Iris pigment epithelial cell (primary cell): ENCODE data around the gene HRH3.

ENCODE experiments used
- DNase-seq: peaks from one replicate; pipeline ENCODE4 v3.0.0-alpha.2; 2011; ENCODE audit warnings: low read depth

Gene HRH3

DNA sequence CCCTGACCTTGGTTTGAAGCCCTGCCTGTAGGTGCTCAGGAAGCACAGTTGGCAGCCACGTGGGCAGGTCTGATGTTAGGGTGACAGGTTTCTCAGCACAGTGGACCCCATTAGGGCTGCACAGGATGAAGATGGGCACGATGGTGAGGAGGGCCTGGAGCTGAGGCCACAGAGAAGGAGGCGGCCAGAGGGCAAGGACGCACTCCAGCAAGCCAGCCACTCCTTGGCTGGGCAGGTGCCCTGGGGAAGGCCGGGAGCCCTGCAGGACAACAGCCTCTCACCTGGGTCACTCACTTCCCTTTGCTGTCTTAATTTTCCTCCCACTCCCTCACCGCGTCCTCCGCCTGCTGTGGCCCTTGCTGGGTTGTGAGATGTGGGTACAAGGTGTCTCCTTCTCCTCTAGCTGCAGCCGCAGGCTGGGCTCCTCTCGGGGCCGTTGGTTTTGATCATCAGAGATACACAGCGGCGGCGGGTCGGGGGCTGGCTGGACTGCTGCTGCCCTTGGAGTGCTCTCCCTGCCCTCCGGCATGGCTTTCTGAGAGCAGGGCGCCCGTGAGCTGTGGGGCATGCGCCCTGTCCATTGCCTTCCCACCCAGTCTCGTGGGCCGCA, 23.9 kb upstream of the HRH3 start:
- no peak for DNase-seq

DNA sequence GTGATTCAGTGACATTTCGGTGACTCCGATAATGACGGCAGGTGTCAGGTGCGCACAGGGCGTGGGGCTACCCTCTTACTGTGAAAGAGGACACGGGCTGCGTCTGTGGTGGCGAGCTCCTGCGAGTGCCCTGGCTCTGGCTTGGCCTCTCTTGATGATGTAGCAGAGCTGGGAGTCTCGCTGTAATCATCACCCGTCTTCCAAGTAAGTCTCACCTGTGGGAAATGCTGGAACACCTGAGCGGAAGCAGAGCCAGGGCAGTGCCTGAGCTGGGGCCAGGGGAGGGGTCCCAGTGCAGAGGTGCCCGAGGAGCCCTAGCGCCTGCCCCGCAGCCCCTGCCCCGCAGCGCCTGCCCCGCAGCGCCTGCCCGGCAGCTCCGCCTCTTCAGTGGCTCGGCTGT, 23.0 kb upstream of the HRH3 start:
- DNase-seq, result no peak

DNA sequence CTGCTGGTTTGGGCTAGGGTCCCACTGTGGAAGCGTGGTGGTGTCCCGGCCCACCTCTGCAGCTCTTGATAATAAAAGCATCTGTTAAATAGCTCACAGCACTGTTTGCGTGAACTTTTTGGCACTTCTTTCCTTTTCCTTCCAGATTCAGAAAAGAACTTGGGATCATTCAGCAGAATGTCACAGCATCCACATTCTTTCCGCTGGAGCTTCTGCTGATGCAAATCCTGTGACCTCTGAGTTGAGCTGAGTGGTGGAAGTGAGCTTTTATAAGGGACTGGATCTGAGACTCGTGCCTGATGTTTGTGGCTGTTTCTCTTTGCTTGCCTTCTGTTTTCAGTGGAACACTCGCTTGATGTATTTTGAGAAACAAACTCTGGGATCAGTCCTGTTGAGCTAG, 22.1 kb upstream of the HRH3 start:
- no peak for DNase-seq

DNA sequence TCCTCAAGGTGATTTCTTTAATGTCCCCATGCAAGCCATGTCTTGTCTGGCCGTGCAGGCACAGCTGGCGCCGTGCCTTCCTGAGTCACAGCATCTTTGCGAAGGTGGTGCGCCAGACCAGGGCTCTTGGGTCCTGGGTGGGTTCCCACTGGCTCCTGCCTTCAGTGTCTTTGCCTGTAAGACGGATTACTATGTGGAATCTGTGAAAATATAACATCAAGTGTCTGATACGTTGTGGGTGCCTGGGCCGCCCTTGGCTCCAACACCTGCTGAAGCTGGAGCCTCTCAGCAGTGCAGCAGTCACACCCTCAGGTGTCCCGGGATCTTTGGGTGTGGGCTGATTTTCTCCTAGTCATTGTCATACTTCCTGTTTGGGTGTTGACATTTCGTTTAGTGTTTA, 21.4 kb upstream of the HRH3 start:
- no peak for DNase-seq

DNA sequence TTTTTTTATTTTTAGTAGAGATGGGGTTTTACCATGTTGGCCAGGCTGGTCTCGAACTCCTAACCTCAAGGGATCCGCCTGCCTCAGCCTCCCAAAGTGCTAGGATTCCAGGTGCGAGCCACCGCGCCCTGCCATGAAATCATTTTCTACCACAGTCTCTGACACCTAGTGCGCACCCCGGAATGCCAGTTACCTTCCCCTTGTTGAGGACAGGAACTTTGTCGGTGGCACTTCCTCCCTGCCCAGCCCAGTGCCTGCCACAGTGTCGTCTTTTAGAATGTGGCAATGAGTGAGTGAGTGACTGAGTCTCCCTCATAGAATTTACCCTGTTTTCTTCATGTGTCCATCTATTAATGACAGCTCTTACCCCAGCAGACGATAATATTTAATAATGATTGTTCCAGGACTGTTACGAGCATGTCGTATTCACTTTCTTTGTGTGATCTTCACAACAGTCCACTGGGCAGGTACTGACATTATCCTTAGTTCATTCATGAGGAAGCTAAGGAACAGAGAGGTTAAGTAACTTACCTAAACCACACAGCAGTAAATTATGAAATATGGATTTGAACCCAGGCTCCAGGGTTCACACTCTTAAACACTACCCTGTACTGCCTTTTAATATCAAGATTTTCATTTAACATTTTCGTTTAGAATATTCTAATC, 20.1 kb upstream of the HRH3 start:
- DNase-seq, result no peak

DNA sequence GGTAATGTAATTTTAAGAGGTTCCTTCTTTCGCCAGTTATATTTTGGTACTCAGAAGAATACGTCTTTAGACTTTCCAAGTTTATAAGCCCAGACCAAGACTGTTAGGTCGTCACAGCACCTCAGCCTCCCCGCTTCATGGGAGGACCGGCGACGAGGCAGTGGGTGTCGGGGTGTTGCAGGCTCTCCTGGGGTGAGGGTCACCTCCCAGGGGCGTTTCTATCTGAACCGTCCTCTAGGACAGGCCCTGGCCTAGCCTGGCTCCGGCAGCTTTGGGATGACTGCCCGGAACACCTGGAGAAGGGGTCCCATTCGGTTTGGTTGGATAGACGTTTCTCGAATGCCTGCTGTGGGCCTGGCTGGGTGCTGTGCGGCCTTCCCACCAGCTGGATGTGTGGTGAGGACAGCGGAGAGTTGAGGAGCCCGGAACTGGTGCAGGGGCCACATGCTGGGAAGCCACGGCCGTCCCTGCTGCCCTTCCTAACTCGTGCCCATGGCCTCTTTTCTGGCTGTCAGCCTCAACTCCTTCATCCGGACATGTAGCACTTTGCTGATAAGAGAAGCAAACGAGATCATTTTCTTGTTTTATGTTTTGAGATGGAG, 19.3 kb upstream of the HRH3 start:
- DNase-seq, result no peak

DNA sequence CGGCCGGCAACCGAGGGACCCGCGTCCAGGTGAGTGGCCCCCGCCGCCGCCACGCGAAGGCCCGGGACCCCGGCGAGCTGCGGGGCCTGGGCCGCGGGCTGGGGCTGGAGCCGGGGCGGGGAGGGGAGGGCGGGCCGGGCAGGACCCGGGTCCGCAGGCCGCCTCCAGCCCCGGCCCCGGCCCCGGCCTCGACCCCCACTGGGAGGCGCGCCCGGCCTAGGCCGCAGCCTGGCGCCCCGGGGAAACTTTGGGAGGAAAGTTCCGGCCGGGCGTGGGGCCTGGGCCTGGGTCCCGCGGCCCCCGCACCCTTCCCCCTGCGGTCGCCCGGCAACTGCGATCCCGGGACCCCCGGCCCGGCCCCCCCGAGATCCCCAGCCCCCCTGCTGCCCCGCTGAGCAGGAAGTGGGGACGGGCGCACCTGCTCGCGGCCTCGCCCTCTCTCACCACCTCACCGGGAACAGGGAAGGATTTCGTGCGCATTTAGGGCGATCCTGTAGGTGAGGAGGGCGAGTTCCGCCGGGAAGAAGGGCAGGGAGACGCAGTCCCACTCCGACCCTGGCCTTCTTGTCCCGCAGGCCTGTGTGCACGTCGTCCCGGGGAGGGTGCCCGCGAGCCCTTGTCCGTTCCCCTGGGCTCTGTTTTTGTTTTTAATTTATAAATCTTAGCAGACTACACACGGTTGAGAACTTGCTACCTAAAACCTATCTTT, 18.6 kb upstream of the HRH3 start:
- peak; percentile 7 for DNase-seq

DNA sequence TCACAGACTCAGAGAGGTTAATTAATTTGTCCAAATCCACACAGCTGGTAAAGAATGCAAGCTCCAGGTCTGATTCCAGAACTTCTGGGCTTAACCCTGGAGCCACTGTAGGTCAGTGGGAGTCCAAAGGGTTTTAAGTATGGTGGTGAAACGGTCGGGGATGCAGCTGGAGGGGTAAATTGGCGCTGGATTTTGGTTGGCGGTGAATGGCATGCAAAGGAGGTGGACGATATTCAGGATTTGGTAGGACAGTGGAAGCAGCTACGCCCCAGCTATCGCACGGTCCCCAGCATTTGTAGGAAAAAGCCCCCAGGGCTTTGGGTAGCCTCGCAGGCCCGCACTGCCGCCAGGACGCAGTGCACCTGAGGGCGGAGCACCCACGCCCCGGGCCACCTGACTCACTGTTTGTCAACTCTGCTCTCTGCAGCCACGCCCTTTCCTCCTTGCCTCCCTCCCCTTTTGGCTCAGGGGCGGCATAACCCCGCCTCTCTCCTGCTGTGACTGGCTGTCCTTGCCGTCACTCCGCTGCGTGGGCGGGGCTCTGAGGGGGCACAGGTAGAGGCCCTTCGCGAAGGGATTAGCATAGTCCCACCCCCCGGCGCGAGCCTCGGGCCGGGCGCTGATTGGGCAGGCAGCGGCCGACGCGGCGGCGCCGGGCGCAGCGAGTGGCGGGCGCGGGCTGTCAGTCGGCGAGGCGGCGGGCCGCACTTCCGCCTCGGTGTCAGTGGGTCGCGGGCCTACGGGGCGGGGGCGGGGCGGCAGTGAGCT, 17.9 kb upstream of the HRH3 start, which contains the start of gene OSBPL2:
OSBPL2 (plus strand) TSS at position 721 of the 768 bp plus-strand sequence. CDS start 17,664 bp downstream, outside the sequence.
- peak; percentile 96 for DNase-seq

DNA sequence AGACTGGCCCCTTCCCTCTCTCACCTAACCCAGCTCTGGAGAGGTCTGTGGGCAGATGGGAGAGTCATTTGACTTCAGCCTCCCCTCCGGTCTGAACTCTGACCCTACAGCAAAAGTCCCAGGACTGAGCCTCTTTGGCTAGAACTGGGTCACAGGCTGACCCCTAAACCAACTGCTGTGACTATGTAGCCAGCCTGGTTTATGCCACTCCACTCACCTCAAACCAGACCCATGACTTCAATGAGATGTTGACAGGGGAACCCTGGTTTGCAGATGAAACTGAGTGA, 17.4 kb upstream of the HRH3 start:
- no peak for DNase-seq

DNA sequence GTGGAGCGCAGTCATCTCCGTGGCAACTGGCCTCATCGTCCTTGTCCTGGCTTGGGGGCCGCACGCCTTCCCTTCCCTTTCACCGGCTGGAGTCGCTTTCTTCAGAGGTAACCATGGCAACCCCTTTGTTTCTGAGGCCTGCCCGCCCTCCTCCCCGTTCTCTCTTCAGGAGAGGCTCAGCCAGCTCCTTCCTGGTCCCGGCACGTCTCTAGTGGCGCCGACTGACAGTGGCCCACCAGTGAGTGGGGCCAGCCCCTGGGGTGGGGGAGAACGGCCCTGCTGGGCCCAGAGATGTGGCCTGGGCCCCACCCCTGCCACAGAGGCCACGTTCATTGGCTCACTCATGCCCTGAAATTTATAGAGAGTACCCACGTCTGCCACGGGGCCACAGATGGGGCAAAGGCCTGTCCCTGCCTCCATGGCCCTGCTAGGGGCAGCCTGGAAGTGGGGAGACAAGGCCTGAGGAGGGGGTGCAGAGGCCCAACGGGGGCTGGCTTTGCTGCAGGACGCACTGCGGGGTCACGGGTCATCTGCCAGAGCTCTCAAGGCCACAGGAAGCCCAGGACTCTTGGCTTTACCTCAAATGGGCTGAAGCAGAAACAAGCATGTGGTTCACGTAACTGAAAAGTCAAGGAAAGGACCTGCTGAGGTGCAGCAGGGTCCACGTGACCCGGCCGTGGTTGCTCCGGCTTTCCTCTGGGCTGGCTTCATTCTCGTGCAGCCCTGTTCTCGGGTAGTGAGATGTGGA, 16.9 kb upstream of the HRH3 start:
- DNase-seq, result no peak

DNA sequence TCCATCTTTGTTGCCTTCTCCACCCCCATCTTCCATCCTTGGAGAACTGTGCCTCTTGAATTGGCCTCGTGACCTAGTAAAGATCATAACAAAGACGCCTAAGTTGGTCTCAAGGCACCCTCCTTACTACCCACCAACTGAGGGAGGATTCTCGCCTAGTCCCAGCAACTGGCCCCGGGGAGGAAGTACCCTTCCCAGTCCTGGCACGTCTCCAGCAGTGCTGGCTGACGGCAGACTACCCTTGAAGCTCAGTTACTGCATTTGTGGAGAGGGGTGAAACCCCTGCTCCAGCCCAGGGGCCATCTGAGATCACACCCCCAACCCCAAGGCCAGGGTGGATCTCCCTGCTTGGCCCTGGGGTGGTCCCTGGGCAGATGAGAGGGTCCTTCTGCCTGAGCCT, 16.1 kb upstream of the HRH3 start:
- DNase-seq, result no peak

DNA sequence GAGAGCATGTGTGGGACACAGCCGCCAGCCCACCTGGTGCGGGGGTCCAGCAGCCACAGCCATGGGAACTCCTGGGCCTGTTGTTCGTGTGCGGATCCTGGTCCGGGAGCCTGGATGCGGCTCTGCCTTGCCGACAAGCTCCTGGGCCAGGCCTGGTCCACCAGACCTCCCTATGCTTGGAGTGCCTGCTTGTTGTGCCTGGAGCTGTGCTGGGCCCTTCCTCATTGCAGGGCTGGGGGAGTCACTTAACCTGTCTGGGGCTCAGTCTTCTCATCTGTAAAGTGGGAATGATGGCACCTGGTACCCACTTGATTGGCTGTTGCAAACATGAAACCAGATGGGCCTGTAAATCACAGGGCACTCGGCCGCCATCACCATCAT, 15.7 kb upstream of the HRH3 start:
- DNase-seq, result no peak

DNA sequence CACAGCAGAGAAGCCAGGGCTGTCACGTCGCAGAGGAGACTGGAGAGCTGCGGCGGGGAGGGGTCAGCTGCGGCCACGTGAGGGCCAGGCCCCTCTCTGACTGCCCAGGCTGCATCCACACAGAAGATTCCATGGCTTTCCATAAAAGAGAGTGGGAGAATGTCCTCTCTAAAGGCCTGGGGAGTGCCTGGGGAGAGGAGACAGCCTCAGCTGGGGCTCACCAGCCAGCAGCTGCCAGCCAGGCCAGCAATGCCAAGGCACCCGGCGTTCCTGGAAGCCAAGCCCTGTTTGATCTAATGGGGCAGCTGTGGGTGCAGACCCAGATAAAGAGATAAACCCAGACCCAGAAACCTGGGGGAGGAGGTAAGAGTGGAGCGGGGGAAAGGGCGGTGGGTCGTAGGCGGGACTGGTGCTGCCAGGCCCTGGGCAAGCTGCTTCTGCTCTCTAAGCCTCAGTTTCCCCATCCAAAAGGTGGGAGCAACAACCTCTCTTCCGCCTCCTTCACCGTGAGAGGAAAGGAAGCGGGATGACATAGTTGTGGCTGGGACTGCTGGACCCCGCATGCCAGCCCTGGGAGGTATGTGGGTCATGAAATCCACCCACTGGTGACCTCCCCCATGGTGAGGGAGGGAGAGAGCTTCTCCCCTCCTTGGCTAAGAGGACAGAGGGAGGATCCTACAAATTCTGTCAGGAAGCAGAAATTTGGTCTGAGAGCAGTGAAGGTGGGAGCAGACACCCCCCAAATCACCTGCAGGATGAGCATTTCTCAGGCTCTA, 15.1 kb upstream of the HRH3 start:
- DNase-seq, result no peak

DNA sequence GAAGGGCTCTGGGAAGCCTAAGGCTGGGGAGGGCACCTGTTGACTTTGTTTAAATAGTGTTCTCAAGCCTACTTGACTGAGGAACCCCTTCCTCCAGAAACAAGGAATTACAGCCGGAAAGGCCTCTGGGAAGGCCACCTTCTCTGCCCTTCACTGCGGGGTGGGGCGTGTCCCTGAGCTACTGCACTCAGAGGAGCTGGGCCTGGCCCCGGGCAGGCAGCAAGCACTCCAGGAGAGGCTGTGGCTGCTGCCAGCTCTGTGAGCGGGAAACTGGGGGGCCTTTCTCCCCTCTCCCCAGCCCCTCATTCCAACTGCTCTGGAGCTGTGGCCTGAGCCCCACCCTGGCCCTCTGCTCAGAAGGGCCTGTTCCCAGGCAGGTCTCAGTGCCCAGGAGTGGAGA, 14.3 kb upstream of the HRH3 start:
- no peak for DNase-seq

DNA sequence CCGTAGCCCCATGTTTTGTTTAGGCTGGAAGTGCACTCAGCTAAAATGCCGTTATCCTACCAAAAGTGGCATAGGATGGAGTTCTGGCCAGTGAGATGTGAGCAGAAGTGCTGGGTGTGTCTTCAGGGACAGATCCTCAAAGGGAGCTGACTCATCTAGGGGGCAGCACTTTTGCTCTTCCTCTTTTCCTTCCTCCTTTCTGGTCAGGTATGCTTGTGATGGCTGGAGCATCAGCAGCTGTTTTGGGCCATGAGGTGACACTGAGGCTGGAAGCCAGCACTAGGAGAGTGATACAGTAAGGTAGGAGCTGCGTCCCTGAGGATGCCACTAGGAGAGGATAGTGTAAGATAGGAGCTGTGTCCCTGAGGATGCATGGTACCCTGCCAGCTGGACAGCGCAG, 13.6 kb upstream of the HRH3 start:
- DNase-seq, result no peak

DNA sequence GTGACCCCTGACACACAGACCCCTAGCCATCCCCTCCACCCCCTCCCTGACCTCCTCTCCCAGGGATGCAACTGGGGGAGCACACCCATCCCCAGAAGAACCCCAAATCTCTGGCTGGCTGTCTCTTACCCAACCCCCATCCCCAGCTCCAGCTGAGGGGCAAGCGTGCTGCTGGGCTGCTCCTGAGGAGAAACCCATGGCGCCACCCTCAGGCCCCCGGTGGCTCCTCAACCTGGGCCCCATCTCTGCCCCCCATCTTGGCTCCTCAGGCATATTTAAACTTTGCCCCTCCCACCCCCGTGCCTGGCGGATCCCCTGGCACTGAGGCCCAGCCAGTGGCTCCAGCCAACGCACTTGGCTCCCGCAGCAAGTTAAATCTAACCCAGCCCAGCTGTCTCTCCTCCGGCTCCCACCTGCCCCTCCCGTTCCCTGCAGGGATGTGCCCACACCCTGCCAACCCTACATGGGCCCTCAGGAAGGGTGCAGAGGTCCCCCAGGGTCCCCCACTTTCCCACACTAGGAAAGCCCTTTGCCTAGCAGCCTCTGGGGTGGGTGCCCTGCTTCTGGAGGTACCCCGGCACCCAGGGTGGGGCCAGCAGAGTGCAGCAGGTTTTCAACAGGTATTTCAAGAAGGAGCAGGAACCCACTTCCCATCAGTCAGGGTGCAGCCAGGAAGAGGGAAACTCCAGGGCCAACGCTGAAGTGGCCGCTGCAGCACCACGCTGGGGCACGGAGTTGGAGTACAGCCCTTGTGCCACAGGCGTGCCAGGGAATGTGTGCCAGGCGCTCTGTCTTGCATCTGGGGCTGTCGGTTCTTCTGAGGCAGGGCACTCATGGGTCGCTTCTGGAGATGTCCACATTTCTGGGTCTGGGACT, 12.9 kb upstream of the HRH3 start:
- no peak for DNase-seq

DNA sequence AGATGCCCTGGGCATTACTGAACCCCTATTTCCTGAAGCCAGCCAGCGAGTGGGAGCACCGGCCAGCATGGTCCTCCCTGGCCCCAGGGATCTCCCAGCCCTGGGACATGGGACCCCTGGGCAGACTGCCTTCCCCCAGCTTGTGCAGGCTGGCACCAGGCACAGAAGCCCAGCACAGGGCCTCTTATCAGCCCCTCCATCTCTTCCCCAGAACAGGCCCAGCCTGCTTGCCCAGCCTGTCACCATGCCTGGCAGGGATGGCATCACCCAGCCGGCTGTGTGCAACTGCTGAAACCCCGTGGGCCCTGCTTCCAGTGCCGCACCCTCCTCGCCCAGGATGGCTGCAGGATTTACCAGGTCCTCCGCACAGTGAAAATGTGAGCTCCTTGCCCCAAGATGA, 12.1 kb upstream of the HRH3 start:
- no peak for DNase-seq

DNA sequence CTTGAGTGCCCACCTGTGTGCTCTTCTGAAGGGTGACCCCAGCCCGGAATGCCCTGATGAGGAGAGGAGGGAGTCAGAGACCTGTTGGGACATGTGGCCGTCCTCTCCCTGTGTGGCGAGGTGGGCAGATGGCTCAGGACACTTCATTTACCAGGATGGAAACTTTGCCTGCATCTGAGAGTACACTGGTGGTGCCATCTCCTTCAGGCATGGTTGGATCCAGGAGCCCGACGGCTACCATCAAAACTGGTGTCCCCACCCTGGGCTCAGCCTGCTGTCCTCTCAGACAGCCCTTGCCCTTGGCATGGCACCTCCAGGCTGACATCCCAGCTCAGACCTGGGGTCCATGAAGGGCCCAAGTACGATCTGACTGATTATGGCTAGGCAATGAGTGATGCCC, 11.2 kb upstream of the HRH3 start:
- DNase-seq, result no peak

DNA sequence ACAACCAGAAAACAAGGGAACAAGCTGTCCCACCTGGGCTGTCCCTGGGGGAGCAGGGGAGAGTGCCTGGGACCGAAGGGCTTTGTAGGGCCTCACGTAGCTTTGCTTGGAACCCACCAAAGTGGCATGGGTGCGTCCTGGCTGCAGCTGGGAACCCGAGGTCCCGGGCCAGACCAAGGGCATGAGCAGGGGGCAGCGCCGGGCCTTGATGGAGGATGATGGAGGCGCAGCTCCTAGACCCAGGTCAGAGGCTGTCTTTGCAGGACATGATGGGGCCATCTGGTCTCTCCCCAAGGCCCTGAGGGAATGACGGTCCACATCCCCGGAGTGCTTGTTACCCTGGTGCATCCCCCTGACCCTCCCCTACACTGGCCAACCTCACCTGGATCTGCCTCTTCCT, 10.6 kb upstream of the HRH3 start:
- no peak for DNase-seq

DNA sequence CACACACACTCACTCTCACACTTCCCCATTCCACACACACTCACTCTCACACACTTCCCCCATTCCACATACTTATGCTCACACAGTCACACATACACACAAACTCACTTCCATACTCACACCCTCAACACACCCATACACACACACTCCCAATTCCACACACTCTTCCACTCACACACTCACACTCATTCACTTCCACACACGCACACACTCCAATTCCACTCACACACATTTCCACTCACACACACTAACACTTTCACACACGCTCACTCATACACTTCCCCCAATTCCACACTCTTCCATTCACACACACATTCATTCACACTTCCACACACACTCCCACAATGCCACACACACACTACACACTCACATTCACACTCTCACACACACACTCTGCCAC, 10.2 kb upstream of the HRH3 start:
- DNase-seq, result no peak
